GM21515 (cell line): Measurements from ENCODE around the gene POLR2L.
A peak's percentile ranks its signal among the peaks of the same experiment; 100 is the strongest.

Experiments
- ATAC-seq: cut with Tn5 transposase; IDR thresholded peaks from one replicate; pipeline ENCODE4 v1.9.1; 2021; ENCODE audit not compliant: unreplicated experiment

Gene POLR2L

GRCh38 chr11:797296-798092 lies 44.8 kb downstream of the POLR2L start:
- peak; percentile 43 for ATAC-seq

- ATAC-seq = no peak
Observed at GRCh38 chr11:796565-797295, 45.6 kb downstream of the POLR2L start.

- no peak for ATAC-seq
Observed at GRCh38 chr11:795634-796564, 46.4 kb downstream of the POLR2L start.

- no peak for ATAC-seq
Observed at GRCh38 chr11:794766-795633, 47.3 kb downstream of the POLR2L start.

- ATAC-seq = no peak
Observed at GRCh38 chr11:794013-794765, 48.1 kb downstream of the POLR2L start.

GRCh38 chr11:793556-793955 lies 48.8 kb downstream of the POLR2L start:
- no peak for ATAC-seq

GRCh38 chr11:792873-793272 lies 49.5 kb downstream of the POLR2L start:
- ATAC-seq = no peak

- ATAC-seq = no peak
Observed at GRCh38 chr11:792535-792821, 49.9 kb downstream of the POLR2L start.

- ATAC-seq = no peak
Observed at GRCh38 chr11:791658-792534, 50.4 kb downstream of the POLR2L start.

- no peak for ATAC-seq
Observed at GRCh38 chr11:790721-791564, 51.4 kb downstream of the POLR2L start.

GRCh38 chr11:789943-790342 lies 52.4 kb downstream of the POLR2L start, which contains the start of gene CEND1:
CEND1 (minus strand) TSS chr11:790090; CDS start chr11:788576, 1,514 bp downstream.
- no peak for ATAC-seq
